A549 (cell line): ENCODE results near the gene FAM131A. TPM values are rescaled to one million over a fixed set of nuclear protein-coding genes. Genes with fewer than 3 reads are reported as not detected.

Experiments
- ATAC-seq, 2 experiments: fragments of 200-7000 bp in 1 of 2; fragments of >200 bp in 1 of 2; cut with Nextera tagmentation in 1 of 2; cut with Tn5 transposase in 1 of 2; 3 replicates each; pipeline versions ENCODE4 v1.8.0 to v1.9.1; 2018 to 2020; ENCODE audit warnings: mild to moderate bottlenecking in 1 of 2, moderate library complexity in 1 of 2
- CTCF ChIA-PET: fragments of 300-600 bp; sonication (Branson Sonifier 250); formaldehyde crosslinking; extraction: SDS; loops from one replicate; lab custom pipeline; 2021; ENCODE audit warnings: antibody characterized with exemption, inconsistent platforms; lab: Yijun Ruan, JAX
- POLR2A ChIA-PET: fragments of 350-600 bp; formaldehyde crosslinking; extraction: SDS; loops from one replicate; lab custom pipeline; 2021; ENCODE audit warnings: antibody characterized with exemption, inconsistent platforms; lab: Yijun Ruan, JAX
- DNase-seq, 2 experiments: peaks; one replicate each; pipeline versions ENCODE4 v3.0.0 to v3.0.0-alpha.2; 2011 to 2016; ENCODE audit warnings: low read depth in 1 of 2, low spot score in 1 of 2
- FAIRE-seq: peaks from 2 replicates; lab custom pipeline; 2011; peaks lifted over from hg19 to GRCh38; lab: Jason Lieb, UNC
- H3K27ac ChIP-seq, 2 experiments: fragments of >200 bp; sonication (Bioruptor Twin); formaldehyde crosslinking; 3 replicates each; pipeline ENCODE4 v1.5.1; 2016 to 2017
- H3K4me1 ChIP-seq: fragments of >200 bp; sonication (Bioruptor Twin); formaldehyde crosslinking; 3 replicates; pipeline ENCODE4 v1.6.1; 2016
- H3K4me2 ChIP-seq: fragments of >200 bp; sonication (Bioruptor Twin); formaldehyde crosslinking; 3 replicates; pipeline ENCODE4 v1.6.1; 2016
- H3K4me3 ChIP-seq: fragments of >200 bp; sonication (Bioruptor Twin); formaldehyde crosslinking; 3 replicates; pipeline ENCODE4 v1.5.1; 2016
- H3K9me3 ChIP-seq: fragments of >200 bp; sonication (Bioruptor Twin); formaldehyde crosslinking; 3 replicates; pipeline ENCODE4 v1.6.1; 2016
- CEBPB ChIP-seq, 2 experiments: fragments of >200 bp in 1 of 2; sonication (Bioruptor Twin) in 1 of 2; formaldehyde crosslinking in 1 of 2; IDR thresholded peaks; 2 replicates each; pipeline ENCODE4 v1.6.1; 2012 to 2016
- CHD4 ChIP-seq: fragments of 200-600 bp; sonication (generic); IDR thresholded peaks from 2 replicates; pipeline ENCODE4 v1.6.1; 2016; ENCODE audit warnings: antibody characterized with exemption, mild to moderate bottlenecking, borderline replicate concordance
- EHF ChIP-seq: fragments of 250-450 bp; sonication (Bioruptor Pico); IDR thresholded peaks from 2 replicates; pipeline ENCODE4 v1.5.0; 2020; ENCODE audit warnings: mild to moderate bottlenecking
- EP300 ChIP-seq, 2 experiments: fragments of >200 bp; sonication (Bioruptor Twin); formaldehyde crosslinking; IDR thresholded peaks; 2 replicates in 1 of 2; 3 replicates in 1 of 2; pipeline ENCODE4 v1.6.1; 2016 to 2017
- ESRRA ChIP-seq: fragments of 150-350 bp; IDR thresholded peaks from 2 replicates; pipeline ENCODE4 v1.6.1; 2014; ENCODE audit warnings: mild to moderate bottlenecking, low read length, borderline replicate concordance
- HEYL ChIP-seq: fragments of 250-450 bp; sonication (Bioruptor Pico); IDR thresholded peaks from 2 replicates; pipeline ENCODE4 v1.8.0; 2021; ENCODE audit warnings: mild to moderate bottlenecking, moderate library complexity
- HMGXB4 ChIP-seq: fragments of 250-450 bp; sonication (Bioruptor Pico); IDR thresholded peaks from 2 replicates; pipeline ENCODE4 v1.5.0; 2021; ENCODE audit warnings: mild to moderate bottlenecking, moderate library complexity, borderline replicate concordance
- HOXB5 ChIP-seq: fragments of 250-450 bp; sonication (Bioruptor Pico); IDR thresholded peaks from 2 replicates; pipeline ENCODE4 v1.5.0; 2020; ENCODE audit warnings: mild to moderate bottlenecking, moderate library complexity
- PHF8 ChIP-seq: fragments of 200-600 bp; sonication (generic); IDR thresholded peaks from 2 replicates; pipeline ENCODE4 v1.6.1; 2016; ENCODE audit warnings: low read depth, mild to moderate bottlenecking, antibody characterized with exemption, moderate library complexity, borderline replicate concordance
- RAD21 ChIP-seq, 2 experiments: fragments of >200 bp in 1 of 2; sonication (Bioruptor Twin) in 1 of 2; formaldehyde crosslinking in 1 of 2; IDR thresholded peaks in 1 of 2; conservative IDR thresholded peaks in 1 of 2; 2 replicates in 1 of 2; 3 replicates in 1 of 2; pipeline ENCODE4 v1.6.1; 2012 to 2018; ENCODE audit warnings: inconsistent platforms in 1 of 2
- RFX5 ChIP-seq: fragments of 450-650 bp; IDR thresholded peaks from 2 replicates; pipeline ENCODE4 v1.7.1; 2014; ENCODE audit warnings: antibody characterized with exemption, mild to moderate bottlenecking, moderate library complexity
- SMC3 ChIP-seq: fragments of >200 bp; sonication (Bioruptor Twin); formaldehyde crosslinking; IDR thresholded peaks from 3 replicates; pipeline ENCODE4 v1.6.1; 2018; ENCODE audit warnings: inconsistent platforms
- SREBF2 ChIP-seq: fragments of 450-650 bp; IDR thresholded peaks from 2 replicates; pipeline ENCODE4 v1.6.1; 2014; ENCODE audit warnings: mild to moderate bottlenecking, moderate library complexity
- TFCP2L1 ChIP-seq: fragments of 250-450 bp; sonication (Bioruptor Pico); IDR thresholded peaks from 2 replicates; pipeline ENCODE4 v1.5.0; 2021; ENCODE audit warnings: mild to moderate bottlenecking
- ZC3H11A ChIP-seq: fragments of 450-650 bp; IDR thresholded peaks from 2 replicates; pipeline ENCODE4 v1.6.1; 2014; ENCODE audit warnings: antibody characterized with exemption, mild to moderate bottlenecking
- WGBS: methylation state at CpG from one replicate; pipeline ENCODE4 v1.1.6; 2017; ENCODE audit errors: missing lambda C conversion rate; 5-methylcytosine and 5-hydroxymethylcytosine counted together
- polyA plus RNA-seq, 4 experiments: library from polyadenylated mRNA; depleted of rRNA in 3 of 4; stranded (reverse); fragments of >200 nt; fragmentation: RNase III in 1 of 4; extraction: RNeasy Plus Mini Kit Qiagen cat#74134 plus additional on column Dnase treatment in 1 of 4; gene quantifications; 2 replicates in 3 of 4; 3 replicates in 1 of 4; pipeline ENCODE4 v1.2.3, GENCODE V29; 2011 to 2017
- TF ChIP-seq, protein P1 (sequence below): fragments of 450-650 bp; IDR thresholded peaks from 2 replicates; pipeline ENCODE4 v1.6.1; 2014; ENCODE audit warnings: antibody characterized with exemption
- TF ChIP-seq, protein P2 (sequence below): fragments of >200 bp; sonication (Bioruptor Twin); formaldehyde crosslinking; IDR thresholded peaks from 2 replicates; pipeline ENCODE4 v1.6.1; 2016

FAM131A gene
- polyA plus RNA-seq, 2 of the 4 experiments (the other 2 are of a cell fraction) = 5.2 to 6.1 TPM

DNA sequence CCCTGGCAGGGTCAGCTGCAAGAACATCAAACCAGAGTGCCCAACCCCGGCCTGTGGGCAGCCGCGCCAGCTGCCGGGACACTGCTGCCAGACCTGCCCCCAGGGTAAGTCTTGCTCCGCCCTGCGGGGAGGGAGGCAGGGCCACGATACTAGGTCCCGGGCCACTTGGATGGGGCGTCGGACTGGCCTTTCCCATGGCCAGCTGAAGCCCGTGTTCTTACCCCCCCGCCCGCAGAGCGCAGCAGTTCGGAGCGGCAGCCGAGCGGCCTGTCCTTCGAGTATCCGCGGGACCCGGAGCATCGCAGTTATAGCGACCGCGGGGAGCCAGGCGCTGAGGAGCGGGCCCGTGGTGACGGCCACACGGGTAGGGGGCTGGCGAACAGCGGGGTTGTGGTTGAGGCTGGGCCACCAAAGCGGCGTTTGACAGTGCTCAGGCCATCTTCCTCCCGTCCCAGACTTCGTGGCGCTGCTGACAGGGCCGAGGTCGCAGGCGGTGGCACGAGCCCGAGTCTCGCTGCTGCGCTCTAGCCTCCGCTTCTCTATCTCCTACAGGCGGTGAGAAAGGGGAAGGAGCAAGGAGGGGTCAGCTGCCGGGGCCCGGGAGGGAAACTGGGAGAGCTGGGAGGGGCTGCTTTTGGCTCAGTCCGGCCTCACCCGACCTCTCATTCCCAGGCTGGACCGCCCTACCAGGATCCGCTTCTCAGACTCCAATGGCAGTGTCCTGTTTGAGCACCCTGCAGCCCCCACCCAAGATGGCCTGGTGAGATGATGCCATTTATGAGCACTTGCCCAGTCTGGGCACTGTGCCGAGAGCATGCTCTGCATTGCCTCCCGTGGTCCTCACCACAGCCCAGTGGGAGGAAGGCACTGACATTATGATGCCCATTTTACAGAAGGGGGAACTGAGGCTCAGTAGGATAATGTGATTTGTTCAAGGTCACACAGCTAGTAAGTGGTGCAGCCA, 44.1 kb downstream of the FAM131A start:
- 0 out of 3 replicates have a peak, but pooled peaks cover 4% of the 10 kb centered on the region for H3K4me1 ChIP-seq
- H3K27ac ChIP-seq = no peak overlapping the region
- POLR2A ChIA-PET = no interaction called here
- no peak overlapping the region for H3K4me2 ChIP-seq
- CTCF ChIA-PET = interaction anchor here (1.4 to 1.5 kb wide), 2 partner anchors 10 kb away, joined by 6 to 9 read pairs; no protein-coding TSS in a partner anchor
- no peak for TF ChIP-seq ZC3H11A
- TF ChIP-seq CHD4 = no peak
- TF ChIP-seq, protein P1, sequence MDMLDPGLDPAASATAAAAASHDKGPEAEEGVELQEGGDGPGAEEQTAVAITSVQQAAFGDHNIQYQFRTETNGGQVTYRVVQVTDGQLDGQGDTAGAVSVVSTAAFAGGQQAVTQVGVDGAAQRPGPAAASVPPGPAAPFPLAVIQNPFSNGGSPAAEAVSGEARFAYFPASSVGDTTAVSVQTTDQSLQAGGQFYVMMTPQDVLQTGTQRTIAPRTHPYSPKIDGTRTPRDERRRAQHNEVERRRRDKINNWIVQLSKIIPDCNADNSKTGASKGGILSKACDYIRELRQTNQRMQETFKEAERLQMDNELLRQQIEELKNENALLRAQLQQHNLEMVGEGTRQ = no peak
- no peak for TF ChIP-seq CEBPB (IDR thresholded peaks at IDR 0.05)
- TF ChIP-seq EHF (CRISPR knock-in tag) = no peak
- no peak for TF ChIP-seq PHF8
- no peak for TF ChIP-seq EP300 (IDR thresholded peaks at IDR 0.05)
- TF ChIP-seq HMGXB4 (CRISPR knock-in tag) = no peak
- no peak for TF ChIP-seq RFX5
- TF ChIP-seq, protein P2, sequence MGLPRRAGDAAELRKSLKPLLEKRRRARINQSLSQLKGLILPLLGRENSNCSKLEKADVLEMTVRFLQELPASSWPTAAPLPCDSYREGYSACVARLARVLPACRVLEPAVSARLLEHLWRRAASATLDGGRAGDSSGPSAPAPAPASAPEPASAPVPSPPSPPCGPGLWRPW = no peak
- FAIRE-seq (no peak), ATAC-seq (no peak), DNase-seq (no peak)
- H3K4me3 ChIP-seq = no peak overlapping the region
- WGBS = 90% methylated on average over 28 of the region's 55 CpGs
- no peaks in the 10 kb centered on the region for H3K9me3 ChIP-seq

DNA sequence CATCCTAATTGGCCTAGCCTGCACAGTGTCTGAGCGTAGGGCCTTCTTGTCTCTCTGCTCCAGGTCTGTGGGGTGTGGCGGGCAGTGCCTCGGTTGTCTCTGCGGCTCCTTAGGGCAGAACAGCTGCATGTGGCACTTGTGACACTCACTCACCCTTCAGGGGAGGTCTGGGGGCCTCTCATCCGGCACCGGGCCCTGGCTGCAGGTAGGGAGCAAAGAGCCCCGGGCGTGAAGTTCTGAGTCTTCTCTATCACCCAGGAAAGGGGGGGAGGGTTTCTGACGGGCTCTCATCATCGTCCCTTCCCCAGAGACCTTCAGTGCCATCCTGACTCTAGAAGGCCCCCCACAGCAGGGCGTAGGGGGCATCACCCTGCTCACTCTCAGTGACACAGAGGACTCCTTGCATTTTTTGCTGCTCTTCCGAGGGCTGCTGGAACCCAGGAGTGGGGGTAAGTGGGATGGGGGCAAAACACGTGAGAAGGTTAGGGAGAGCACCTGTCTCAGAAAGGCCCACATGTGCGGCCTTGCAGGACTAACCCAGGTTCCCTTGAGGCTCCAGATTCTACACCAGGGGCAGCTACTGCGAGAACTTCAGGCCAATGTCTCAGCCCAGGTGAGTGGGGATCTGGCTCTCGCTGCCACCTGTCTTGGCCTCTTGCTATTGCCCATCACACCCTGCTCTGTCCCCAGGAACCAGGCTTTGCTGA, 45.1 kb downstream of the FAM131A start:
- Histone ChIP-seq H3K4me1 (0 out of 3 replicates have a peak, but pooled peaks cover 4% of the 10 kb centered on the region), H3K27ac (no peak overlapping the region), H3K4me2 (no peak overlapping the region), H3K9me3 (no peaks in the 10 kb centered on the region), H3K4me3 (no peak overlapping the region)
- TF ChIP-seq CHD4 (no peak), RFX5 (no peak), EHF (CRISPR knock-in tag) (no peak), TFCP2L1 (CRISPR knock-in tag) (no peak), ESRRA (no peak), HEYL (CRISPR knock-in tag) (no peak), SMC3 (no peak), SREBF2 (no peak), RAD21 (conservative IDR thresholded peaks at IDR 0.05 in 1 of 2, IDR thresholded peaks at IDR 0.05 in 1 of 2) (no peak), HOXB5 (CRISPR knock-in tag) (no peak)
- CTCF ChIA-PET = interaction anchor here (0.6 to 1.5 kb wide), 2 partner anchors 11 to 1592 kb away, joined by 3 to 6 read pairs; no protein-coding TSS in a partner anchor
- FAIRE-seq = no peak
- no peak for ATAC-seq
- POLR2A ChIA-PET = no interaction called here
- WGBS = 81% methylated on average over 3 of the region's 16 CpGs
- DNase-seq = no peak
